Common myeloid progenitor, CD34-positive (primary cell): ENCODE results near the gene MTARC2.
A peak's percentile ranks its signal among the peaks of the same experiment; 100 is the strongest.

Experiments
- CTCF ChIA-PET: fragments of 350-600 bp; sonication (Branson Sonifier 250); formaldehyde crosslinking; loops from one replicate; lab custom pipeline; 2021; ENCODE audit warnings: antibody characterized with exemption; lab: Charles Lee
- POLR2A ChIA-PET: fragments of 350-600 bp; sonication (Branson Sonifier 250); formaldehyde crosslinking; loops from one replicate; lab custom pipeline; 2021; ENCODE audit warnings: antibody characterized with exemption; lab: Charles Lee
- DNase-seq, 3 donors: peaks; one replicate each; pipeline versions ENCODE4 v3.0.0 to v3.0.0-alpha.2; 2013
- H3K27ac ChIP-seq, 2 experiments: 1 replicate in 1 of 2; 2 replicates in 1 of 2; pipeline ENCODE4 v1.7.0; 2013; ENCODE audit warnings: inconsistent platforms in 2 of 2, low read length in 2 of 2, mild to moderate bottlenecking in 2 of 2, low read depth in 1 of 2, moderate library complexity in 1 of 2; ENCODE audit not compliant: severe bottlenecking in 2 of 2, insufficient read depth in 1 of 2, poor library complexity in 1 of 2
- H3K27me3 ChIP-seq, 5 experiments: replicated peaks in 2 of 5; 1 replicate in 3 of 5; 2 replicates in 2 of 5; pipeline versions ENCODE4 v1.6.1 to v1.7.0; 2013; ENCODE audit warnings: low read length in 4 of 5, mild to moderate bottlenecking in 2 of 5, moderate library complexity in 2 of 5, inconsistent platforms in 1 of 5; ENCODE audit not compliant: insufficient read depth in 5 of 5, control insufficient read depth in 4 of 5
- H3K36me3 ChIP-seq, 4 experiments: 1 replicate in 2 of 4; 2 replicates in 2 of 4; pipeline versions ENCODE4 v1.6.1 to v1.7.0; 2013; ENCODE audit warnings: low read length in 3 of 4, control low read depth in 1 of 4, mild to moderate bottlenecking in 1 of 4; ENCODE audit not compliant: control insufficient read depth in 4 of 4, insufficient read depth in 4 of 4
- H3K4me1 ChIP-seq, 4 experiments: 1 replicate in 3 of 4; 2 replicates in 1 of 4; pipeline versions ENCODE4 v1.6.1 to v1.7.1; 2013; ENCODE audit warnings: low read length in 3 of 4, mild to moderate bottlenecking in 3 of 4, control low read depth in 1 of 4, inconsistent platforms in 1 of 4, moderate library complexity in 1 of 4; ENCODE audit not compliant: control insufficient read depth in 4 of 4, insufficient read depth in 4 of 4; ENCODE audit errors: control extremely low read depth in 1 of 4
- H3K4me3 ChIP-seq, 7 experiments: 1 replicate in 4 of 7; 2 replicates in 3 of 7; pipeline versions ENCODE4 v1.5.1 to v1.7.0; 2013; ENCODE audit warnings: mild to moderate bottlenecking in 7 of 7, low read length in 6 of 7, moderate library complexity in 6 of 7, inconsistent platforms in 2 of 7, low read depth in 2 of 7, control low read depth in 1 of 7; ENCODE audit not compliant: insufficient read depth in 4 of 7, control insufficient read depth in 1 of 7; ENCODE audit errors: extremely low read depth in 1 of 7
- H3K9me3 ChIP-seq, 5 experiments: 1 replicate in 4 of 5; 2 replicates in 1 of 5; pipeline versions ENCODE4 v1.6.1 to v1.7.1; 2013; ENCODE audit warnings: low read length in 4 of 5, mild to moderate bottlenecking in 2 of 5, inconsistent platforms in 1 of 5, low read depth in 1 of 5, moderate library complexity in 1 of 5; ENCODE audit not compliant: control insufficient read depth in 4 of 5, insufficient read depth in 2 of 5; ENCODE audit errors: control extremely low read depth in 1 of 5
- WGBS: methylation state at CpG from one replicate; pipeline ENCODE4 v1.1.5; 2013; ENCODE audit not compliant: insufficient coverage; 5-methylcytosine and 5-hydroxymethylcytosine counted together

Gene MTARC2

DNA sequence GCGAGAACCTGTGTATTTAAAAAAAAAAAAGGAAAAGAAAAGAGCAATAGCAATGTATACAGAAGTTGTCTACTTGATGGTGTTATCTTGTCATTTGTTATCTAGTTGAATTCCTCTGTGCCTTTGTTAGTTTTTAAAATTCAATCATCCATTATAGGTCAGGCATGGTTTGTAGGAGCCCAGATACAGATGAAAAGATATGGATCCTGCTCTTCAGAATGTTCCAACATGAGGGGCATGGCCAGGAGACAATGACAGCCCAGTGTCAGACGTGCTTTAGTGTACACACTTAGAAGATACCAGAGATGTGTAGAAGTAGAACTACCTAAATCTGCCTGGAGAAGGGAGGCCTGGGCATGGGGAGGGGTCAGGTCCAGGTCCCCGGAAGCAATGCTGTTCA is 16.6 kb downstream of the MTARC2 start:
- WGBS: 100% methylated on average over 2 of the region's 3 CpGs
- DNase-seq: no peak
- ChIA-PET POLR2A (no interaction called here), CTCF (interaction anchor here (2.5 to 3.2 kb wide), 2 partner anchors 8 to 10 kb away, joined by 7 to 10 read pairs; no protein-coding TSS in a partner anchor)
- H3K4me1 ChIP-seq: no peaks in the 10 kb centered on the region
- H3K27ac ChIP-seq: no peak overlapping the region
- no peaks in the 10 kb centered on the region for H3K9me3 ChIP-seq
- H3K27me3 ChIP-seq: no peaks in the 10 kb centered on the region
- no peaks in the 10 kb centered on the region for H3K36me3 ChIP-seq
- H3K4me3 ChIP-seq: no peak overlapping the region

DNA sequence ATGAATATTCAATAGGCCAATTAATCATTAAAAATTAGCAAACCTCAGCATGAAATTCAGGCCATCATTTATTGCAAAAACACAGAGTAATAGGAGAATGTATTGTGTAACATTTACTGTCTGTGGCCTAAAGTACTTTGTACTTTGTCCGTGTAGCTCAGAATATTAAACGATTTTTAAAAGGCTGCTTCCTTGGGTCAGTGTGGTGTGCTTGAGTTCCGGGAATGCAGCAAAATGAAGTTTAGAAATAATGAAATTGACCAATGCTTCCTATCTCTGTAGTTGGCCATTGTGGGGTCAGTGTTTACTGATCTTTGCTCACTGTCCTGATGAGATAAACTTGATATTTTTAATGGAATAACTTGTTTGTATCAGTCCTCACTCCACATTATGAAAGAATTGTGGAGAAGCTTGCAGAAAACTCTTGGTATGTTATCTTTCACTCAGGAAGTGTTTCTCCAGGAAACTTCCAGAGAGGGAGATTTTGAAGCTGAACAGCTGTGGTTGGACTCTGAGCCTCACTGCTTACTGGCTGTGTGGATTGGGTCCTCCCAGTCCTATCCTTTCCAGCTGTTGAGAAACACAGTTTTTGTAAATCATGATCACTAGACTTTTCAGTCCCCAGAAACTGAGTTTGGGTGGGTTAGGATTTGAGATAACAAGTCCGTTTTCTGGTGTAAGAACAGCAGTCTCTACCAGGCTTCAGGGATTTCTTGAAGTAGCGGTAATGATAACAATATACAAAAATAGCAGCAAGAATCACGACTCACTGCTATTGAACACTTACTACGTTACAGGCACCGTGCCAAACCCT is 19.4 kb downstream of the MTARC2 start:
- WGBS: 96% methylated on average over 4 of the region's 8 CpGs
- Histone ChIP-seq H3K27me3 (no peaks in the 10 kb centered on the region), H3K9me3 (no peaks in the 10 kb centered on the region), H3K36me3 (no peaks in the 10 kb centered on the region), H3K4me1 (no peaks in the 10 kb centered on the region), H3K4me3 (no peak overlapping the region), H3K27ac (no peak overlapping the region)
- peak in 2 of 3 donors; percentile 21 to 23 for DNase-seq
- POLR2A ChIA-PET: no interaction called here
- CTCF ChIA-PET: no interaction called here

DNA sequence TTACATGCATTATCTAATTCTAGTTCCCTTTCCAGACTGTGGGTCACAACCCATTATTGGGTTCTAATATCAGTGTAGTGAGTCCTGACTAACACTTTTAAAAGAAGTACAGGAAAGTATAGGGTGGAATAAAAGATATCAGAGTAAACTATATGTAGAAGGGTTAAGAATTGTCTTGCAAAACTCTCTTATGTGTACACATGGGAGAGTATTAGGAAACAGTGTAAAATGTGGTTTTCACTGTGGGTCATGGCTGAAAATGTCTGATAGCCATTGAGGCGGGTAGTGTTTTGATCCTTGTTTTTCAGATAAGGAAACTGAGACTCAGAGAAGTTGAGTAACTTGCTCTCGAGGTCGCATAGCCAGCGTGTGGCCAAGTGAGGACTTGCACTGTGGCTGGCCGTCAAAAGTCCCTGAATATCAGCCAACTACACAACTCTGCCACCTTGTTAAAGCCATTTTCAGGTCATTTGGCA is 20.0 kb downstream of the MTARC2 start:
- no peaks in the 10 kb centered on the region for H3K9me3 ChIP-seq
- WGBS: 100% methylated on average over 4 of the region's 5 CpGs
- POLR2A ChIA-PET: no interaction called here
- H3K4me1 ChIP-seq: no peaks in the 10 kb centered on the region
- no peak overlapping the region for H3K27ac ChIP-seq
- CTCF ChIA-PET: no interaction called here
- H3K36me3 ChIP-seq: no peaks in the 10 kb centered on the region
- no peak for DNase-seq
- no peak overlapping the region for H3K4me3 ChIP-seq
- H3K27me3 ChIP-seq: no peaks in the 10 kb centered on the region

DNA sequence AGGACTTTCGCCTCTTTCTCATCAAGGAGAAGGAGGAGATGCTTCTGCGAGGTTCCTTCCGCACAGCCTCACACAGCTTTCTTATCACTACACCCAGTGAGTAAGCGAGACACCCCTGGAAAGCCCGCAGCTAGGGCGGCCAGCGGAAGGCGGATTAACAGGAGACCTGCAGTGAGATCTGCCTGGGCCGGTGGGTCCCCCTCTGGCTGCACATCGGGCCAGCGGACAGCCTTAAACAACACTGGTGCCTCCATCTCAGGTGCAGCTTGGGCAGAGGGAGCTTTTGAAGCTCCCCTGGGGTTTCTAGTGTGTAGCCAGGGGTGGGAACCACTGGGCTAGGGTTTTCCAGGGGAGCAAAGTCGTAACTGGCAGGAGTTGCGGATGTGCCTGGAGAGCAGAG is 21.1 kb downstream of the MTARC2 start:
- POLR2A ChIA-PET: no interaction called here
- H3K4me1 ChIP-seq: no peaks in the 10 kb centered on the region
- no peak overlapping the region for H3K4me3 ChIP-seq
- H3K36me3 ChIP-seq: no peaks in the 10 kb centered on the region
- CTCF ChIA-PET: no interaction called here
- 100% methylated on average over 9 of the region's 13 CpGs for WGBS
- no peaks in the 10 kb centered on the region for H3K27me3 ChIP-seq
- H3K9me3 ChIP-seq: no peaks in the 10 kb centered on the region
- DNase-seq: no peak
- H3K27ac ChIP-seq: no peak overlapping the region

DNA sequence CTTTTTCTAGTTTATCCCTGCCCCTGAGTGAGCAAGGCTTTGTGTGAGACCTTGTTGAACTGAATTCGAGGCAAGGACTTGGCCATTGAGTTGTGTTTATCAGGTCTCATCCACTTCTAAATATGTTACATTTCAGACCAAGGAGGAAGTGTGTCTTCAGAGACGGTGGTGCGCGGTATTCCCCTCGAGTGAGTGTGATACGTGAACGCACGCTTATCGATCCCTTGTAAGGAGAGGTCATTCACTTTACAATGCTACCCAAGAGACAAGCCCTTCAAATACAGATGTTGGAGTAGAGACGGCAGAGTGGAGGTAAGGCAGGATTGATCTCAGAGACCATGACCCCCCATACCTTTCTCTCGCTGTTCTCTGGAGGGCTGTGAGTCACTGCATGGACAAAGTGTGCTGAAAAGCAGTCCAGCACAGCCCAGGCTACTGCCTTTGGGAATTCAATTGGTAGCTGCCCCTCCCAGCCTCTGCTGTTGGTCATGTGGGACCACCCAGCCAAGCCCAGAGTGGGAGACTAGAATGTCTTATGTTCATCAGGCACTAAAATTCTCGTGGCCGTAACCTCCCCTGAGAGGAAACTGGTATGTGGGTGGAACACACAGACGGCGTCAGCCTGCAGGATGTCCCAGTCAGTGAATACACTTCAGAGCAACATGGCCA is 22.3 kb downstream of the MTARC2 start:
- Histone ChIP-seq H3K9me3 (no peaks in the 10 kb centered on the region), H3K4me3 (no peak overlapping the region), H3K4me1 (no peaks in the 10 kb centered on the region), H3K27me3 (no peaks in the 10 kb centered on the region), H3K27ac (no peak overlapping the region), H3K36me3 (no peaks in the 10 kb centered on the region)
- CTCF ChIA-PET: interaction anchor here (2.6 kb wide), 1 partner anchor 37 kb away, joined by 6 read pairs; no protein-coding TSS in a partner anchor
- 85% methylated on average over 7 of the region's 15 CpGs for WGBS
- POLR2A ChIA-PET: no interaction called here
- DNase-seq: peak in 2 of 3 donors; percentile 13 to 39

DNA sequence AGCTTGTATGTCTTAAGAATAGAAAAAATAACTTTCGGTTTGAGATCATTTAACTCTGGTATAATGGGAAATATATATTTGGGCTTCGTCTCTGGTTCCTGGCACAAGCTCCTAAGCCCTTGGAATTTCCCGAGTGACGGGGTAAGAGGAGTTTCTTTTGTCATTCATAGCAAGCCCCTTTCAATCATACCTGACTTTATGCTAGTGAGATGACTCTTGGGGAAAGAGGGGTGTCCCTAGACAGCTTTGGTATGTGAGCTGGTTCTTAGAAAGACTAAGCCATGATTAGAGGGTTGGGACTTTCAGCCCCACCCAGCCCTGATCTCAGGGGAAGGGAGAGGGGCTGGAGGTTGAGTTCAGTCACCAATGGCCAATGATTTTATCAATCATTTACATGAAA is 24.7 kb downstream of the MTARC2 start:
- POLR2A ChIA-PET: no interaction called here
- no peaks in the 10 kb centered on the region for H3K4me1 ChIP-seq
- no peaks in the 10 kb centered on the region for H3K27me3 ChIP-seq
- H3K36me3 ChIP-seq: no peaks in the 10 kb centered on the region
- H3K27ac ChIP-seq: no peak overlapping the region
- DNase-seq: no peak
- H3K9me3 ChIP-seq: no peaks in the 10 kb centered on the region
- no peak overlapping the region for H3K4me3 ChIP-seq
- CTCF ChIA-PET: interaction anchor here (1.0 to 5.6 kb wide), 6 partner anchors 10 to 70 kb away, joined by 3 to 35 read pairs (median 6); partner anchors contain the start of gene MTARC1
- WGBS: no CpG with 5 or more reads among the region's 4 CpGs
